ENCODE results near the gene FPGS. TPM values are rescaled to one million over a fixed set of nuclear protein-coding genes. Genes with fewer than 3 reads are reported as not detected.
A peak's percentile ranks its signal among the peaks of the same experiment; 100 is the strongest.

Gene FPGS
- total and polyA plus RNA-seq, 2 donors (not counting 1 experiment from before 2014, with no cell fraction given), result 103 to 136 TPM

DNA sequence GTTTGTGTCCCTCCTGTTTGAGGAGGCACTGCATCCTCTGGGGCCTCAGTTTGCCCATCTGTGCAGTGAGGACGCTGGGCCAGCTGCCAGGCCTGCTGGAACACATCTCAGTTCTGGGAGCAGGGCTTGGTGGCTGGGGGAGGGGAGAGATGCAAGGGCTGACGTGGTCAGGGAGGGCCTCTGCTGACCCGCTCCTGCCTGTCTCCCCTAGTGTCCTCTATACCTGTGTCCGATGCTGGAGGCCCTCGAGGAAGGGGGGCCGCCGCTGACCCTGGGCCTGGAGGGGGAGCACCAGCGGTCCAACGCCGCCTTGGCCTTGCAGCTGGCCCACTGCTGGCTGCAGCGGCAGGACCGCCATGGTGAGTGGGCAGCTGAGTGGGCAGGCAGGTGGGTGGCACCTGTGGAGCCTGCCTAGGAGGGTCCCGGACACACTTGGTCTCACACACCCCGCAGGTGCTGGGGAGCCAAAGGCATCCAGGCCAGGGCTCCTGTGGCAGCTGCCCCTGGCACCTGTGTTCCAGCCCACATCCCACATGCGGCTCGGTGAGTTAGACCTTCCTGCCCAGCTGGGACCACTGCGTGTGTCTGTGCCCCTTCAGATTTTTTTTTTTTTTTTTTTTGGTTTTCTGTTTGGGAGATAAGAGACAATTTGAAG, 5.8 kb downstream of the FPGS start:
- Histone ChIP-seq H3K79me2 (ENCODE audit: control insufficient read depth, insufficient read depth, low read length) (peaks cover 35% of the 10 kb centered on the region), H3K27me3 (replicated peaks in 1 of 4; ENCODE audit: control extremely low read depth in 1 of 4, control insufficient read depth in 3 of 4, insufficient read depth in 4 of 4, low read length in 3 of 4) (no peaks in the 10 kb centered on the region), H3K4me2 (replicated peaks; ENCODE audit: low read depth, low read length, poor library complexity, severe bottlenecking) (no peak overlapping the region), H3K4me1 (ENCODE audit: control insufficient read depth in 2 of 2, insufficient read depth in 2 of 2, low read length in 2 of 2) (peaks cover 8 to 11% of the 10 kb centered on the region in 2 donors), H3K9me3 (ENCODE audit: control extremely low read depth in 1 of 3, control insufficient read depth in 2 of 3, insufficient read depth in 1 of 3, low read length in 2 of 3) (no peaks in the 10 kb centered on the region), H3K9ac (ENCODE audit: low read length) (no peak overlapping the region), H3K36me3 (replicated peaks in 1 of 2; ENCODE audit: control extremely low read depth in 1 of 2, control insufficient read depth in 1 of 2, extremely low read depth in 1 of 2, insufficient read depth in 2 of 2, low read length in 1 of 2) (peaks cover 0 to 58% of the 10 kb centered on the region in 2 experiments), H2AFZ (ENCODE audit: insufficient read depth, low read depth, low read length, poor library complexity, severe bottlenecking) (no peak overlapping the region), H3K4me3 (ENCODE audit: control extremely low read depth in 1 of 5, extremely low read depth in 1 of 5, insufficient read depth in 1 of 5, low read depth in 2 of 5, low read length in 4 of 5) (no peak overlapping the region), H3K27ac (ENCODE audit: low read length in 2 of 2) (peak overlapping the region in 1 of 2 donors; percentile 6), H4K20me1 (ENCODE audit: control insufficient read depth, insufficient read depth, low read length, poor library complexity, severe bottlenecking) (peaks cover 8% of the 10 kb centered on the region)
- WGBS (ENCODE audit: insufficient coverage), result 73% methylated on average over 12 of the region's 17 CpGs
- H3K4me3 Mint-ChIP-seq, result no peak overlapping the region
- H3K9me3 Mint-ChIP-seq (ENCODE audit: insufficient read depth), result no peaks in the 10 kb centered on the region
- H3K27ac Mint-ChIP-seq, result no peak overlapping the region
- DNase-seq, result no peak
- no peaks in the 10 kb centered on the region for H3K27me3 Mint-ChIP-seq
- ChIA-PET POLR2A (interaction anchor here (0.6 to 0.7 kb wide), 2 partner anchors 22 to 30 kb away, joined by 5 to 8 read pairs; no protein-coding TSS in a partner anchor), CTCF (interaction anchor here (0.9 kb wide), 2 partner anchors 49 to 215 kb away, joined by 4 read pairs; no protein-coding TSS in a partner anchor)
- H3K4me1 Mint-ChIP-seq, result peaks cover 9% of the 10 kb centered on the region
- intact Hi-C loops (cut with micrococcal nuclease), result no loop called here
- no peak for TF ChIP-seq EZH2 (IDR thresholded peaks at IDR 0.05; ENCODE audit: borderline replicate concordance, insufficient read depth, low read depth, low read length, poor library complexity, severe bottlenecking)
- TF ChIP-seq, protein P1, sequence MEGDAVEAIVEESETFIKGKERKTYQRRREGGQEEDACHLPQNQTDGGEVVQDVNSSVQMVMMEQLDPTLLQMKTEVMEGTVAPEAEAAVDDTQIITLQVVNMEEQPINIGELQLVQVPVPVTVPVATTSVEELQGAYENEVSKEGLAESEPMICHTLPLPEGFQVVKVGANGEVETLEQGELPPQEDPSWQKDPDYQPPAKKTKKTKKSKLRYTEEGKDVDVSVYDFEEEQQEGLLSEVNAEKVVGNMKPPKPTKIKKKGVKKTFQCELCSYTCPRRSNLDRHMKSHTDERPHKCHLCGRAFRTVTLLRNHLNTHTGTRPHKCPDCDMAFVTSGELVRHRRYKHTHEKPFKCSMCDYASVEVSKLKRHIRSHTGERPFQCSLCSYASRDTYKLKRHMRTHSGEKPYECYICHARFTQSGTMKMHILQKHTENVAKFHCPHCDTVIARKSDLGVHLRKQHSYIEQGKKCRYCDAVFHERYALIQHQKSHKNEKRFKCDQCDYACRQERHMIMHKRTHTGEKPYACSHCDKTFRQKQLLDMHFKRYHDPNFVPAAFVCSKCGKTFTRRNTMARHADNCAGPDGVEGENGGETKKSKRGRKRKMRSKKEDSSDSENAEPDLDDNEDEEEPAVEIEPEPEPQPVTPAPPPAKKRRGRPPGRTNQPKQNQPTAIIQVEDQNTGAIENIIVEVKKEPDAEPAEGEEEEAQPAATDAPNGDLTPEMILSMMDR (IDR thresholded peaks at IDR 0.05), result no peak
- no peak for ATAC-seq (ENCODE audit: low read depth)

DNA sequence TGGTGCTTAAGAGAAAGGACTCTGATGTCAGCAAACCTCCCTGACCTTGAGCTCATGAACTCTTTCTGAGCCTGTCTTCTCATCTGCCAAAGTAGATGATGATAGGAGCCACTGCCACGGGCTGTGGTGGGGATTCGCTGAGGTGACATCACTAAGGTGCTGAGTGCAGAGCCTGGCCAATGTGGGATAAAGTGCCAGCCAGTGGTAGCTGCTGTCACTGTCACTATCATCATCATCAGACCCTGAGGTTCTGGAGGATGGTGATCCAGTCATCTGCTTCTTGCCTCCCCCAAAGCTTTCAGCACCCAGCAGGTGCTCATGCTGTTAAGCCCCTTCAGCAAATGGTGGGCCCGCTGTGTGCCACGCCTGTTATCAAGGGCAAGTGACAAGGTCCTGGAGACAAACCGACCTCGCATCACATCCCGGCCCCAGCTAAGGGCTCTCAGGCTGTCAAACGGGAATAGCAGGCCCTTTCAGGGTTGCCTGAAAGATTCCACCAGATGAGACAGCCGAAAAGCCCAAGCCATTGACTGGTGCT, 6.4 kb downstream of the FPGS start:
- H3K4me1 ChIP-seq (ENCODE audit: control insufficient read depth in 2 of 2, insufficient read depth in 2 of 2, low read length in 2 of 2), result peaks cover 2 to 5% of the 10 kb centered on the region in 2 donors
- WGBS (ENCODE audit: insufficient coverage), result 97% methylated on average over 7 of the region's 9 CpGs
- H3K9ac ChIP-seq (ENCODE audit: low read length), result no peak overlapping the region
- H3K4me3 ChIP-seq (ENCODE audit: control extremely low read depth in 1 of 5, extremely low read depth in 1 of 5, insufficient read depth in 1 of 5, low read depth in 2 of 5, low read length in 4 of 5), result no peak overlapping the region
- no peaks in the 10 kb centered on the region for H3K27me3 ChIP-seq (replicated peaks in 1 of 4; ENCODE audit: control extremely low read depth in 1 of 4, control insufficient read depth in 3 of 4, insufficient read depth in 4 of 4, low read length in 3 of 4)
- no peaks in the 10 kb centered on the region for H3K9me3 ChIP-seq (ENCODE audit: control extremely low read depth in 1 of 3, control insufficient read depth in 2 of 3, insufficient read depth in 1 of 3, low read length in 2 of 3)
- TF ChIP-seq, protein P1 (IDR thresholded peaks at IDR 0.05), result no peak
- TF ChIP-seq EZH2 (IDR thresholded peaks at IDR 0.05; ENCODE audit: borderline replicate concordance, insufficient read depth, low read depth, low read length, poor library complexity, severe bottlenecking), result no peak
- POLR2A ChIA-PET, result interaction anchor here (0.6 to 0.7 kb wide), 2 partner anchors 22 to 29 kb away, joined by 5 to 8 read pairs; no protein-coding TSS in a partner anchor
- intact Hi-C loops (cut with micrococcal nuclease), result no loop called here
- H3K4me3 Mint-ChIP-seq, result no peak overlapping the region
- H2AFZ ChIP-seq (ENCODE audit: insufficient read depth, low read depth, low read length, poor library complexity, severe bottlenecking), result no peak overlapping the region
- ATAC-seq (ENCODE audit: low read depth) (no peak), DNase-seq (no peak)
- CTCF ChIA-PET, result interaction anchor here (0.9 kb wide), 2 partner anchors 49 to 215 kb away, joined by 4 read pairs; no protein-coding TSS in a partner anchor
- peaks cover 29% of the 10 kb centered on the region for H3K79me2 ChIP-seq (ENCODE audit: control insufficient read depth, insufficient read depth, low read length)
- H3K4me1 Mint-ChIP-seq, result peaks cover 5% of the 10 kb centered on the region
- H3K27me3 Mint-ChIP-seq, result no peaks in the 10 kb centered on the region
- H3K9me3 Mint-ChIP-seq (ENCODE audit: insufficient read depth), result no peaks in the 10 kb centered on the region
- peaks cover 6% of the 10 kb centered on the region for H4K20me1 ChIP-seq (ENCODE audit: control insufficient read depth, insufficient read depth, low read length, poor library complexity, severe bottlenecking)
- no peak overlapping the region for H3K4me2 ChIP-seq (replicated peaks; ENCODE audit: low read depth, low read length, poor library complexity, severe bottlenecking)
- peaks cover 0 to 62% of the 10 kb centered on the region in 2 experiments for H3K36me3 ChIP-seq (replicated peaks in 1 of 2; ENCODE audit: control extremely low read depth in 1 of 2, control insufficient read depth in 1 of 2, extremely low read depth in 1 of 2, insufficient read depth in 2 of 2, low read length in 1 of 2)
- H3K27ac Mint-ChIP-seq, result peak overlapping the region; percentile 26
- H3K27ac ChIP-seq (ENCODE audit: low read length in 2 of 2), result peak overlapping the region in 1 of 2 donors; percentile 6

Data from B cell (primary cell).